Spinal cord (tissue), 10 donors: Measurements from ENCODE around the gene ATF6. TPM values are rescaled to one million over a fixed set of nuclear protein-coding genes. Genes with fewer than 3 reads are reported as not detected.
"Not testable (repeated sequence)": the region's sequence is repeated elsewhere in the genome, so short reads cannot be mapped to it uniquely, and the experiment has no call there.

Source experiments
- DNase-seq, 6 donors: peaks; one replicate each; pipeline versions ENCODE4 v3.0.0 to v3.0.0-alpha.2; 2013 to 2015; ENCODE audit warnings: low spot score in 6 of 6, low read depth in 4 of 6
- H3K27ac ChIP-seq: one replicate; pipeline ENCODE4 v1.5.1; 2013; ENCODE audit warnings: low read depth, low read length, control low read depth
- H3K27me3 ChIP-seq: one replicate; pipeline ENCODE4 v1.6.1; 2013; ENCODE audit warnings: low read length; ENCODE audit not compliant: control insufficient read depth, insufficient read depth
- H3K36me3 ChIP-seq: one replicate; pipeline ENCODE4 v1.6.1; 2013; ENCODE audit warnings: low read length; ENCODE audit not compliant: control insufficient read depth, insufficient read depth
- H3K4me1 ChIP-seq: one replicate; pipeline ENCODE4 v1.6.1; 2013; ENCODE audit warnings: low read length; ENCODE audit not compliant: control insufficient read depth, insufficient read depth
- H3K4me3 ChIP-seq: one replicate; pipeline ENCODE4 v1.5.1; 2013; ENCODE audit warnings: low read depth, low read length, control low read depth
- H3K9me3 ChIP-seq: one replicate; pipeline ENCODE4 v1.6.1; 2013; ENCODE audit warnings: low read length; ENCODE audit not compliant: control insufficient read depth, insufficient read depth
- WGBS: methylation state at CpG from one replicate; pipeline ENCODE4 v1.1.5; 2013; ENCODE audit warnings: missing lambda C conversion rate; ENCODE audit not compliant: insufficient coverage; 5-methylcytosine and 5-hydroxymethylcytosine counted together
- polyA plus RNA-seq, 2 donors: library from polyadenylated mRNA; unstranded; fragments of 120-200 nt; gene quantifications; one replicate each; pipeline ENCODE4 v1.2.1, GENCODE V29; 2013; ENCODE audit not compliant: insufficient read length in 2 of 2
- total RNA-seq, 2 donors: library from RNA; depleted of rRNA in 1 of 2; stranded (reverse); fragments of 120-200 nt in 1 of 2; fragments of >200 nt in 1 of 2; gene quantifications; one replicate each; pipeline versions ENCODE4 v1.2.3 to v1.2.4, GENCODE V29; 2013 to 2014
- donor health status: healthy.

Gene ATF6
- total and polyA plus RNA-seq, 4 donors: 18.6 to 41.1 (median 24.5) TPM

DNA sequence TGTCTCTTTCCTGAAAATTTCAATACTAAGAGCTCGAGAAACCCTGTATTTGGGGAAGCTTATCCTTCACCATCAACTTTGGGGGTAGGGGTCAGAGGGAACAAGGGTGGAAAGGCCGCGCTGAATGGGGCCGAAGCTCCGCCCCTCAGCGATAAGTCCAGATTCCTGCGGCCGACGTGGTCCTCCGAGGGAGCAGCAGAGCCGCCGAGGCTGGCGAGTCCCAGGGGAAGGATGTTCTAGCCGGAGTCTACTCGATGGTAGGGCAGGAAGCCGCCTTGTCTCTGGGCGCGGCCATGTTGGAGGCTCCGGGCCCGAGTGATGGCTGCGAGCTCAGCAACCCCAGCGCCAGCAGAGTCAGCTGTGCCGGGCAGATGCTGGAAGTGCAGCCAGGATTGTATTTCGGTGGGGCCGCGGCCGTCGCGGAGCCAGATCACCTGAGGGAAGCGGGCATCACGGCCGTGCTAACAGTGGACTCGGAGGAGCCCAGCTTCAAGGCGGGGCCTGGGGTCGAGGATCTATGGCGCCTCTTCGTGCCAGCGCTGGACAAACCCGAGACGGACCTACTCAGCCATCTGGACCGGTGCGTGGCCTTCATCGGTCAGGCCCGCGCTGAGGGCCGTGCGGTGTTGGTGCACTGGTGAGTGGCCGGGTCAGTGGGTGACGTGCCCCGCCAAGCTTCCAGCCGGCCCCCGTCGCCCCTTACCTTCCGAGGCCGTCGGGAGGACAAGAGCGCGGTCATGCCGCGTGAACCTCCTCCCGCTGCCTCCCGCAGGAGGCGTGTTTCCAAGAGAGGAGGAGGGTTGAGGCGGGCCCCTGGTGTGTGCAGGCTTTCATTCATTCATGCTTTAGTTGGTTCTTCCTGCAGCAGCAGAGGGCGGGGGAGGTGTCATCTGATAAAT, 16.4 kb upstream of the ATF6 start, which contains the start of gene DUSP12:
Gene DUSP12 (plus strand): TSS at position 278 of the 899 bp plus-strand sequence. CDS start 16 bp downstream, at position 294.
- whole genome bisulfite sequencing: under 1% methylated on average over 61 of the region's 65 CpGs
- peak within 1 kb of the TSS; percentile 99 for H3K27ac ChIP-seq
- H3K9me3 ChIP-seq: no peaks in the 10 kb centered on the region

DNA sequence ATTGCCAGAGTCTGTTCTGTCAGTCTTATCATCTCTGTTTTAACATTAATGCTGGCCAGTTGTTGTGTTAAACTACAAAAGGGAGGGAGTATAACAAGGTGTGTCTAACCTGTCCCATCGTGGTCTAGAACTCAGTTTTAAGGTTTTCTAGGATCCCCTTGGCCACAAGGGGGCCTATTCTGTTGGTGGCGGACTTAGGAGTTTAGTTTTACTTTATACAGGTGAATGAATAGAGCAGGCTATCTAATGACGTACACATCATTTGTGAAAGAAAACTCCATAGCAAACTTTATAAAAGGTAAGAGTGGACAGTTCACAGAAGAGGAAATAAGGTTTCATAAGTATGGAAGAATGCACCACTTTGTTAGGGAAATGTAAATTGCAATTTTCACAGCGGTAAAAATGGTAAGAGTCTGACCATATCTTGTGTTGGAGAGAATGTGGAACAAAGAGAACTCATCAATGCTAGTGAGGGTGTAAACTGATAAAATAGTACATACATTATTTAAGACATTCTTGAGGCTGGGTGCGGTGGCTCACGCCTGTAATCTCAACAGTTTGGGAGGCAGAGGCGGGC, 2.5 kb upstream of the ATF6 start:
- Histone ChIP-seq H3K36me3 (peaks cover 10% of the 10 kb centered on the region), H3K27ac (no peak overlapping the region), H3K27me3 (no peaks in the 10 kb centered on the region), H3K4me3 (no peak overlapping the region), H3K9me3 (no peaks in the 10 kb centered on the region), H3K4me1 (peaks cover 7% of the 10 kb centered on the region)
- no peak for DNase-seq
- no CpG with 5 or more reads among the region's 7 CpGs for WGBS

More for the DNA sequence above, 16.4 kb upstream of the ATF6 start, which contains the start of gene DUSP12:
- Histone ChIP-seq H3K4me1 (peaks cover 9% of the 10 kb centered on the region), H3K27me3 (no peaks in the 10 kb centered on the region), H3K4me3 (peak within 1 kb of the TSS; percentile 95), H3K36me3 (peaks cover 12% of the 10 kb centered on the region)
- DNase-seq: peak; percentile 86 to 99 (median 91)

DNA sequence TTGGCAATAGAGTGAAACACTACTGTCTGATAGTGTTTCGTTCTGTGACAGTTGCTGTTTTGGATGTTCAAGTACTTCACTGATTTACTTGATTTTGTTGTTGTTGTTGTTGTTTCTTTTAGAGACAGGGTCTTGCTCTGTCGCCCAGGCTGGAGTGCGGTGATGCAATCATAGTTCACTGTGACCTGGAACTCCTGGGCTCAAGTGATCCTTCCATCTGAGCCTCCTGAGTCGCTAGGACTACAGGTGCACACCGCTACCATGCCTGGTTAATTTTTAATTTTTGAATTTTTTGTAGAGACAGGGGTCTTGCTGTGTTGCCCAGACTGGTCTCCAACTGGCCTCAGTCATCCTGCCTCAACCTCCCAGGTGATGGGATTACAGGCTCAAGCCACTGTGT, 2.3 kb downstream of the ATF6 start:
- H3K27me3 ChIP-seq: no peaks in the 10 kb centered on the region
- peaks cover 7% of the 10 kb centered on the region for H3K4me1 ChIP-seq
- WGBS: 98% methylated on average over 5 of the region's 5 CpGs
- H3K36me3 ChIP-seq: no peaks in the 10 kb centered on the region
- H3K4me3 ChIP-seq: no peak overlapping the region
- no peaks in the 10 kb centered on the region for H3K9me3 ChIP-seq
- DNase-seq: no peak
- H3K27ac ChIP-seq: no peak overlapping the region

DNA sequence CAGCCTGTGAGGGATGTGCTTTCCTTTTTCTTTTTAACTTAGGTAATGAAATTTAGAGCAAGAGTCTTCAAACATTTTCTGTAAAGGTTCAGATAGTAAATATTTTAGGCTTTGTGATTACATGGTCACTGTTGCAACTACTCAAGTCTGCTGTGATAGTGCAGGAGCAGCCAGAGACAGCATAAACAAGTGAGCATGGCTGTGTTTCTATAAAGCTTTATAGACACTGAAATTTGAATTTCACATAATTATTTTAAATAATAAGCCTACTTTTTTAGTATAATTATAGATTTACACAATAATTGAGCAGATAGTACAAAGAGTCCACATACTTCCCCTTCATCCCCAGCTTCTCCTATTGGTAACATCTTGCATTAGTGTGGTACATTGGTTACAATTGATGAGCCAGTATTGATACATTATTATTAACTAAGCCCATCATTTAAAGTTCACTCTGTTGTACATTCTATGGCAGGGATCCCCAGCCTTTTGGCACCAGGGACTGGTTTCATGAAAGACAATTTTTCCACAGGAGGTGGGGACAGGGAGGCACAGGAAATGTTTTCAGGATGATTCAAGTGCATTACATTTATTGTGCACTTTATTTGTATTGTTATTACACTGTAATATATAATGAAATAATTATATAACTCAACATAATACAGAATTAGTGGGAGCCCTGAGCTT, 3.0 kb downstream of the ATF6 start:
- H3K4me3 ChIP-seq: no peak overlapping the region
- DNase-seq: no peak
- H3K27me3 ChIP-seq: no peaks in the 10 kb centered on the region
- H3K27ac ChIP-seq: no peak overlapping the region
- peaks cover 7% of the 10 kb centered on the region for H3K4me1 ChIP-seq
- H3K36me3 ChIP-seq: no peaks in the 10 kb centered on the region
- no peaks in the 10 kb centered on the region for H3K9me3 ChIP-seq

DNA sequence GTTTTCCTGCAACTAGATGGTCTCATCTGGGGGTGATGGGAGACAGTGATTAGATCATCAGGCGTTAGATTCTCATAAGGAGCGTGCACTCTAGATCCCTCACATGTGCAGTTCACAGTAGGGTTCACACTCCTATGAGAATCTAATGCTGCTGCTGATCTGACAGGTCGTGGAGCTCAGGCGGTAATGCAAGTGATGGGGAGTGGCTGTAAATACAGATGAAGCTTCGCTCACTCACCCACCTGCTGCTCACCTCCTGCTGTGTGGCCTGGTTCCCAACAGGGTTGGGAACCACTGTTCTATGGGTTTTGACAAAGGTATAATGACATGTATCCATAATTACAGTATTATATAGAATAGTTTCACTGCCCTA, 3.5 kb downstream of the ATF6 start:
- 100% methylated on average over 1 of the region's 5 CpGs for WGBS
- not testable (repeated sequence) for H3K27me3 ChIP-seq

DNA sequence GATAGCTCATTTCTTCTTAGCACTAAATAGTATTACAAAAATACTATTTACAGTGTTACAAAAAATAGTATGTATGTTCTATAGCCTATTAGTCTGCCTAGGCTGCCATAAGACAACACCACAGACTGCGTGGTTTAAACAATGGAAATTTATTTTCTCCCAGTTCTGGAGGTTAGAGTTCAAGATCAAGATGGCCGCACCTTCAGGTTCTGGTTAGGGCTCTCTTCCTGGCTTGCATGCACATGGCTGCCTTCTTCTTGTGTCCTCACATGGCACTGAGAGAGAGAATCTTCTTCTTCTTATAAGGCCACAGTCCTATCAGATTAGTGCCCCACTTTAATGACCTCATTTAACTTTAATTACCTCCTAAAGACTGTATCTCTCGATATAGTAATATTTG, 4.1 kb downstream of the ATF6 start:
- no peak for DNase-seq
- no peaks in the 10 kb centered on the region for H3K9me3 ChIP-seq
- peaks cover 3% of the 10 kb centered on the region for H3K4me1 ChIP-seq
- H3K36me3 ChIP-seq: no peaks in the 10 kb centered on the region
- H3K27ac ChIP-seq: no peak overlapping the region
- H3K27me3 ChIP-seq: no peaks in the 10 kb centered on the region
- H3K4me3 ChIP-seq: no peak overlapping the region
- 83% methylated on average over 2 of the region's 3 CpGs for WGBS

More for the DNA sequence above, 3.5 kb downstream of the ATF6 start:
- H3K4me1 ChIP-seq, H3K27ac ChIP-seq, H3K9me3 ChIP-seq, H3K4me3 ChIP-seq, DNase-seq, H3K36me3 ChIP-seq: not testable (repeated sequence)

DNA sequence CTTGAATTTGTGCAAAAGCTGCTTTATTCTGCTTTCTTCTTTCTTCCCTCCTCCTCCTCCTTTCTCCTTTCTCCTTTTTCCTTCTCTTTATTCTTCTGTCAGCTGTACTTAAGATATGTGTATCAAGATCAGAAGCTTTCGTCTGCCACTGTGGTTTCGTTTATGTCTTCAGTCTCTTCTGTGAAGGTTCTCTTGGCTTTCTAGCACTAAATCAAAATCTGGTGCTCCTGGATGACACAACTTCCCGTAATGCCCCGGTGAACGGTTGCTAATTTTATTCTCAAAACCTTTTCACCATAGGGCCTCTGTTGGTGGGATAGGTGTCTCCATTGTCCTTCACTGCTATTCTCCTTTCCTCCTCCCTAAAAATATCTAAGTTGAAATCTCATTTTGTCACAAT, 5.0 kb downstream of the ATF6 start:
- WGBS: no CpG with 5 or more reads among the region's 5 CpGs
- Histone ChIP-seq H3K27ac (no peak overlapping the region), H3K36me3 (no peaks in the 10 kb centered on the region), H3K4me3 (no peak overlapping the region), H3K9me3 (no peaks in the 10 kb centered on the region), H3K4me1 (peaks cover 3% of the 10 kb centered on the region), H3K27me3 (no peaks in the 10 kb centered on the region)
- no peak for DNase-seq

DNA sequence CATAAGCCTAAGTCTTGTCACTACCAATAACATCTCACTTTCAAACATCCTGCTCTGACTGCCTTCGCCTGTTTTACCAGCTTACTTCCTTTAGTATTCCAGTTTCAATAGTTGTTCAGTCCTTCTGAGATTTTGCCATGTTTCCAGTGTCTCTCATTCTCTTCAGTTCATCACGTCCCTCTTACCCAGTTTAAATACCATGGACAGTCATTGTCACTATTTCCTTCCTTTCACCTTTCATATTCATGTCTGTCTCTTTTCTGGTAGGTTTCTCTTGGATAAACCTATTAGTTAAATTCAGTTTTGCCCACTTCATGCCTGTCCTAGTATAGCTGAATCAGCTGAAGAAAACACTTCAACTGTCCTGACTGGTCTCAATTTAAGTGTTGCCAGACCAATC, 5.9 kb downstream of the ATF6 start:
- Histone ChIP-seq H3K9me3 (no peaks in the 10 kb centered on the region), H3K36me3 (no peaks in the 10 kb centered on the region), H3K27ac (no peak overlapping the region), H3K27me3 (no peaks in the 10 kb centered on the region), H3K4me3 (no peak overlapping the region), H3K4me1 (peaks cover 3% of the 10 kb centered on the region)
- WGBS: 84% methylated on average over 1 of the region's 2 CpGs
- DNase-seq: no peak

DNA sequence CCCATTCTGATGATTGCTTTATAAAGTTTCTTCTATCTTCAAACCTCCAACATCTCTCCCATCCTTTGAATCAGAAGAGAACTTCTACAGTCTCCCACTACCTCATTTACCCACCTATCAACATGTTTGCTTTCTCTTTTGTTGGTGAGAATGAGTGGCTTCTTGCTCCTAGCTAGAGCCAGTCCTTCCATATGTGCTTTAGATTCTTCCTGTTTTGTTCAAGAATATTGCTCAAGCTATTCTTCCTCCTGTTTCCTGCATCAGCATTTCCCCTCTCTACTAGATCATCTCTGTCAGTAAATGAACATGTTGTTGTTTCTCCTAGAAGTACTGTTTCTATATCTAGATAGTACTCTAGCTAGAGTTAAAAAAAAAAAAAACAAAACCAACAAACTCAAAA, 6.3 kb downstream of the ATF6 start:
- Histone ChIP-seq H3K36me3 (no peaks in the 10 kb centered on the region), H3K27me3 (no peaks in the 10 kb centered on the region), H3K27ac (no peak overlapping the region), H3K9me3 (no peaks in the 10 kb centered on the region), H3K4me1 (peaks cover 3% of the 10 kb centered on the region), H3K4me3 (no peak overlapping the region)
- DNase-seq: no peak
